B cell (primary cell): ENCODE data around the gene NCOA1.

ENCODE experiments used
- CTCF ChIP-seq: fragments of 200-600 bp; IDR thresholded peaks from one replicate; pipeline ENCODE4 v1.8.0; 2022; ENCODE audit warnings: antibody characterized with exemption, mild to moderate bottlenecking
- EZH2 ChIP-seq: IDR thresholded peaks from 2 replicates; pipeline ENCODE4 v1.6.1; 2012; ENCODE audit warnings: borderline replicate concordance, low read depth, mild to moderate bottlenecking, moderate library complexity, low read length; ENCODE audit not compliant: insufficient read depth, poor library complexity, severe bottlenecking

DNA sequence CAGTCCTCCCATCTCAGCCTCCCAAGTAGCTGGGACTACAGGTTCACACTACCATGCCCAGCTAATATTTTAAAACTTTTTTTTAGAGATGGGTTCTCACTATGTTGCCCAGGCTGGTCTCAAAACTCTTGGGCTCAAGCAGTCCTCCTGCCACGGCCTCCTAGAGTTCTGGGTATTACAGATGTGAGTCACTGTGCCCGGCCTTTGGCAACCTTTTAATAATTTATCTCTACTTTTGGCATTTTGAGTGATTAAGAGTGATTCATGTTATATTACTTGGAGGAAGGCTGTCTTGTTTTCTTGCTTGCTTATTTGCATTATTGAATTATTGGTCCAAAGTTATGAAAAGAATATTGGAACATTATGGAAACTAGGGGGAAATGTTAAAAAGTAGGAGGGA, 24.3 kb downstream of the NCOA1 start:
- TF ChIP-seq CTCF: no peak
- no peak for TF ChIP-seq EZH2
